Neural progenitor cell (in vitro differentiated cells): ENCODE data around the gene ATP8B3. TPM values are rescaled to one million over a fixed set of nuclear protein-coding genes. Genes with fewer than 3 reads are reported as not detected.

ENCODE experiments used
- DNase-seq: peaks from one replicate; pipeline ENCODE4 v3.0.0-alpha.2; 2016; ENCODE audit warnings: low spot score
- H2AFZ ChIP-seq: fragments of 200-600 bp; sonication (generic); replicated peaks from 2 replicates; pipeline ENCODE4 v1.6.1; 2016; ENCODE audit warnings: antibody characterized with exemption
- H3F3A ChIP-seq: fragments of 200-600 bp; sonication (generic); 2 replicates; pipeline ENCODE4 v1.6.1; 2016; ENCODE audit warnings: antibody characterized with exemption, low read depth
- H3K27ac ChIP-seq: fragments of 200-600 bp; sonication (generic); 2 replicates; pipeline ENCODE4 v1.5.1; 2016; ENCODE audit warnings: mild to moderate bottlenecking
- H3K27me3 ChIP-seq: fragments of 200-600 bp; sonication (generic); 2 replicates; pipeline ENCODE4 v1.6.1; 2016; ENCODE audit warnings: mild to moderate bottlenecking, moderate library complexity
- H3K36me3 ChIP-seq: fragments of 200-600 bp; sonication (generic); 2 replicates; pipeline ENCODE4 v1.5.1; 2016
- H3K4me1 ChIP-seq: fragments of 200-600 bp; sonication (generic); 2 replicates; pipeline ENCODE4 v1.6.1; 2016; ENCODE audit warnings: mixed run types
- H3K4me2 ChIP-seq: fragments of 200-600 bp; sonication (generic); 2 replicates; pipeline ENCODE4 v1.6.1; 2016
- H3K4me3 ChIP-seq: fragments of 200-600 bp; sonication (generic); 2 replicates; pipeline ENCODE4 v1.5.1; 2016
- H3K79me2 ChIP-seq: fragments of 200-600 bp; sonication (generic); 2 replicates; pipeline ENCODE4 v1.6.1; 2016; ENCODE audit warnings: low read depth
- H3K9ac ChIP-seq: fragments of 200-600 bp; sonication (generic); 2 replicates; pipeline ENCODE4 v1.6.1; 2016
- H3K9me3 ChIP-seq: fragments of 200-600 bp; sonication (generic); 2 replicates; pipeline ENCODE4 v1.5.1; 2016; ENCODE audit warnings: low read depth
- H4K20me1 ChIP-seq: fragments of 200-600 bp; sonication (generic); 2 replicates; pipeline ENCODE4 v1.6.1; 2016; ENCODE audit warnings: low read depth
- H3K27ac Mint-ChIP-seq: 3 replicates; pipeline ENCODE4 v1.8.0; 2021; ENCODE audit warnings: mixed read lengths
- H3K27me3 Mint-ChIP-seq: 2 replicates; pipeline ENCODE4 v1.8.0; 2022; ENCODE audit warnings: low read depth, mild to moderate bottlenecking, inconsistent platforms, moderate library complexity, mixed read lengths; ENCODE audit not compliant: insufficient read depth
- H3K36me3 Mint-ChIP-seq: 3 replicates; pipeline ENCODE4 v1.8.0; 2021; ENCODE audit warnings: mixed read lengths
- H3K4me1 Mint-ChIP-seq: 3 replicates; pipeline ENCODE4 v1.8.0; 2021; ENCODE audit warnings: mixed read lengths
- H3K4me3 Mint-ChIP-seq: 3 replicates; pipeline ENCODE4 v1.8.0; 2021; ENCODE audit warnings: mild to moderate bottlenecking, moderate library complexity, mixed read lengths
- H3K9me3 Mint-ChIP-seq: 3 replicates; pipeline ENCODE4 v1.8.0; 2020; ENCODE audit warnings: mixed read lengths
- EZH2 ChIP-seq: fragments of 200-600 bp; sonication (generic); IDR thresholded peaks from 2 replicates; pipeline ENCODE4 v1.6.1; 2017; ENCODE audit warnings: antibody characterized with exemption, mild to moderate bottlenecking, moderate library complexity
- EZH2phosphoT487 ChIP-seq: fragments of 200-600 bp; sonication (generic); IDR thresholded peaks from 2 replicates; pipeline ENCODE4 v1.6.1; 2017; ENCODE audit warnings: antibody characterized with exemption
- total RNA-seq: library from RNA; depleted of rRNA; stranded (reverse); fragments of >200 nt; gene quantifications from 2 replicates; pipeline ENCODE4 v1.2.3, GENCODE V29; 2015; ENCODE audit warnings: low replicate concordance
- TF ChIP-seq, protein P1 (sequence below): fragments of 200-600 bp; sonication (generic); IDR thresholded peaks from 2 replicates; pipeline ENCODE4 v1.5.1; 2017; ENCODE audit warnings: antibody characterized with exemption, mild to moderate bottlenecking

ATP8B3 gene
- total RNA-seq, 1 donor from 2014 or later = 0.06 TPM

GRCh38 chr19:1794424-1795172 lies 17.5 kb downstream of the ATP8B3 start:
- Mint-ChIP-seq H3K27ac (no peak overlapping the region), H3K27me3 (peaks cover 27% of the 10 kb centered on the region), H3K4me3 (no peak overlapping the region), H3K4me1 (peaks cover 6% of the 10 kb centered on the region), H3K36me3 (no peaks in the 10 kb centered on the region), H3K9me3 (no peaks in the 10 kb centered on the region)
- peaks cover 36% of the 10 kb centered on the region for H3K27me3 ChIP-seq
- peaks cover 6% of the 10 kb centered on the region for H3F3A ChIP-seq
- no peak overlapping the region for H2AFZ ChIP-seq
- no peak overlapping the region for H3K9ac ChIP-seq
- H3K9me3 ChIP-seq = no peaks in the 10 kb centered on the region
- TF ChIP-seq EZH2phosphoT487 (no peak), EZH2 (no peak)
- TF ChIP-seq, protein P1, sequence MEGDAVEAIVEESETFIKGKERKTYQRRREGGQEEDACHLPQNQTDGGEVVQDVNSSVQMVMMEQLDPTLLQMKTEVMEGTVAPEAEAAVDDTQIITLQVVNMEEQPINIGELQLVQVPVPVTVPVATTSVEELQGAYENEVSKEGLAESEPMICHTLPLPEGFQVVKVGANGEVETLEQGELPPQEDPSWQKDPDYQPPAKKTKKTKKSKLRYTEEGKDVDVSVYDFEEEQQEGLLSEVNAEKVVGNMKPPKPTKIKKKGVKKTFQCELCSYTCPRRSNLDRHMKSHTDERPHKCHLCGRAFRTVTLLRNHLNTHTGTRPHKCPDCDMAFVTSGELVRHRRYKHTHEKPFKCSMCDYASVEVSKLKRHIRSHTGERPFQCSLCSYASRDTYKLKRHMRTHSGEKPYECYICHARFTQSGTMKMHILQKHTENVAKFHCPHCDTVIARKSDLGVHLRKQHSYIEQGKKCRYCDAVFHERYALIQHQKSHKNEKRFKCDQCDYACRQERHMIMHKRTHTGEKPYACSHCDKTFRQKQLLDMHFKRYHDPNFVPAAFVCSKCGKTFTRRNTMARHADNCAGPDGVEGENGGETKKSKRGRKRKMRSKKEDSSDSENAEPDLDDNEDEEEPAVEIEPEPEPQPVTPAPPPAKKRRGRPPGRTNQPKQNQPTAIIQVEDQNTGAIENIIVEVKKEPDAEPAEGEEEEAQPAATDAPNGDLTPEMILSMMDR = no peak
- H3K4me1 ChIP-seq = no peaks in the 10 kb centered on the region
- DNase-seq = no peak
- no peak overlapping the region for H3K4me2 ChIP-seq
- no peaks in the 10 kb centered on the region for H3K79me2 ChIP-seq
- H3K4me3 ChIP-seq = no peak overlapping the region
- H3K36me3 ChIP-seq = no peaks in the 10 kb centered on the region
- no peaks in the 10 kb centered on the region for H4K20me1 ChIP-seq
- H3K27ac ChIP-seq = no peak overlapping the region

- H3K36me3 ChIP-seq = no peaks in the 10 kb centered on the region
- H3K4me1 ChIP-seq = no peaks in the 10 kb centered on the region
- no peak overlapping the region for H3K27ac ChIP-seq
- H3F3A ChIP-seq = peaks cover 10% of the 10 kb centered on the region
- no peak overlapping the region for H3K4me3 ChIP-seq
- no peak overlapping the region for H2AFZ ChIP-seq
- H3K27me3 ChIP-seq = peaks cover 63% of the 10 kb centered on the region
- Mint-ChIP-seq H3K4me3 (no peak overlapping the region), H3K4me1 (peaks cover 6% of the 10 kb centered on the region), H3K9me3 (no peaks in the 10 kb centered on the region), H3K27me3 (peaks cover 32% of the 10 kb centered on the region), H3K27ac (no peak overlapping the region), H3K36me3 (no peaks in the 10 kb centered on the region)
- no peaks in the 10 kb centered on the region for H3K79me2 ChIP-seq
- no peaks in the 10 kb centered on the region for H3K9me3 ChIP-seq
- H3K4me2 ChIP-seq = no peak overlapping the region
- TF ChIP-seq, protein P1 = peak; percentile 5
- TF ChIP-seq EZH2 (no peak), EZH2phosphoT487 (no peak)
- H4K20me1 ChIP-seq = peaks cover 8% of the 10 kb centered on the region
- H3K9ac ChIP-seq = no peak overlapping the region
- DNase-seq = no peak
Measured at GRCh38 chr19:1791879-1792278, 20.2 kb downstream of the ATP8B3 start.

GRCh38 chr19:1790054-1790792 lies 21.9 kb downstream of the ATP8B3 start:
- no peak overlapping the region for H3K27ac Mint-ChIP-seq
- no peak for DNase-seq
- H3K4me3 Mint-ChIP-seq = peak overlapping the region; percentile 55
- Histone ChIP-seq H3K4me3 (no peak overlapping the region), H4K20me1 (peaks cover 8% of the 10 kb centered on the region), H3K27ac (no peak overlapping the region), H3K79me2 (no peaks in the 10 kb centered on the region), H3K9me3 (no peaks in the 10 kb centered on the region), H3K4me2 (peak overlapping the region; percentile 67), H2AFZ (no peak overlapping the region), H3K9ac (no peak overlapping the region), H3K27me3 (peaks cover 73% of the 10 kb centered on the region), H3K4me1 (no peaks in the 10 kb centered on the region), H3F3A (peaks cover 10% of the 10 kb centered on the region), H3K36me3 (no peaks in the 10 kb centered on the region)
- H3K9me3 Mint-ChIP-seq = no peaks in the 10 kb centered on the region
- TF ChIP-seq EZH2phosphoT487 (no peak), EZH2 (no peak)
- TF ChIP-seq, protein P1 = no peak
- peaks cover under 1% of the 10 kb centered on the region for H3K4me1 Mint-ChIP-seq
- peaks cover 32% of the 10 kb centered on the region for H3K27me3 Mint-ChIP-seq
- H3K36me3 Mint-ChIP-seq = no peaks in the 10 kb centered on the region
